Endodermal cell (in vitro differentiated cells): ENCODE data around the gene KIAA1755. TPM values are rescaled to one million over a fixed set of nuclear protein-coding genes. Genes with fewer than 3 reads are reported as not detected.
"Not testable (repeated sequence)": the region's sequence is repeated elsewhere in the genome, so short reads cannot be mapped to it uniquely, and the experiment has no call there.

ENCODE experiments used
- DNase-seq: peaks from one replicate; pipeline ENCODE4 v3.0.0-alpha.2; 2017
- H3K27ac ChIP-seq: 2 replicates; pipeline ENCODE4 v1.5.1; 2013; ENCODE audit warnings: mild to moderate bottlenecking, low read depth, low read length, moderate library complexity
- H3K27me3 ChIP-seq: 2 replicates; pipeline ENCODE4 v1.6.1; 2013; ENCODE audit warnings: mild to moderate bottlenecking, low read length, moderate library complexity; ENCODE audit not compliant: insufficient read depth, control insufficient read depth, poor library complexity, severe bottlenecking
- H3K36me3 ChIP-seq: 2 replicates; pipeline ENCODE4 v1.7.0; 2013; ENCODE audit warnings: mild to moderate bottlenecking, low read length, moderate library complexity; ENCODE audit not compliant: control insufficient read depth, insufficient read depth
- H3K4me1 ChIP-seq: one replicate; pipeline ENCODE4 v1.7.0; 2013; ENCODE audit warnings: low read length; ENCODE audit not compliant: control insufficient read depth, insufficient read depth
- H3K4me3 ChIP-seq: 2 replicates; pipeline ENCODE4 v1.5.1; 2013; ENCODE audit warnings: mild to moderate bottlenecking, low read length, moderate library complexity
- H3K9ac ChIP-seq: 2 replicates; pipeline ENCODE4 v1.6.1; 2013; ENCODE audit warnings: mild to moderate bottlenecking, low read length, moderate library complexity; ENCODE audit not compliant: poor library complexity, severe bottlenecking; ENCODE audit errors: extremely low read depth
- H3K9me3 ChIP-seq: 2 replicates; pipeline ENCODE4 v1.6.1; 2013; ENCODE audit warnings: mild to moderate bottlenecking, low read length, moderate library complexity; ENCODE audit not compliant: control insufficient read depth
- H3K27ac Mint-ChIP-seq: 2 replicates; pipeline ENCODE4 v1.8.0; 2020; ENCODE audit warnings: mixed read lengths
- H3K27me3 Mint-ChIP-seq: 2 replicates; pipeline ENCODE4 v1.8.0; 2021; ENCODE audit warnings: mild to moderate bottlenecking, mixed read lengths; ENCODE audit not compliant: insufficient read depth
- H3K36me3 Mint-ChIP-seq: 2 replicates; pipeline ENCODE4 v1.8.0; 2020; ENCODE audit warnings: low read depth, mixed read lengths
- H3K4me1 Mint-ChIP-seq: 2 replicates; pipeline ENCODE4 v1.8.0; 2020; ENCODE audit warnings: mixed read lengths
- H3K4me3 Mint-ChIP-seq: 2 replicates; pipeline ENCODE4 v1.8.0; 2020; ENCODE audit warnings: mild to moderate bottlenecking, moderate library complexity, mixed read lengths
- H3K9me3 Mint-ChIP-seq: 2 replicates; pipeline ENCODE4 v1.8.0; 2020; ENCODE audit warnings: mild to moderate bottlenecking, mixed read lengths
- CTCF ChIP-seq: fragments of 200-600 bp; sonication (generic); conservative IDR thresholded peaks from 2 replicates; pipeline ENCODE4 v1.5.0; 2021; ENCODE audit warnings: antibody characterized with exemption, mild to moderate bottlenecking
- WGBS, 2 experiments: methylation state at CpG; one replicate each; pipeline versions ENCODE4 v1.1.5 to v1.1.7; 2013; ENCODE audit warnings: missing lambda C conversion rate in 2 of 2, mixed read lengths in 1 of 2; ENCODE audit not compliant: insufficient coverage in 1 of 2, insufficient read length in 1 of 2; 5-methylcytosine and 5-hydroxymethylcytosine counted together
- total RNA-seq, 2 donors: library from RNA; stranded (reverse); fragmentation: NEBNext Ultra II Directional in 1 of 2; extraction: Animal tissue kit (Norgen Biotek cat#: 25700) in 1 of 2; gene quantifications; 2 replicates in 1 of 2; 3 replicates in 1 of 2; pipeline ENCODE4 v1.2.1, GENCODE V29; 2021

KIAA1755 gene
- total RNA-seq, 2 donors from 2014 or later: not detected

GRCh38 chr20:38283236-38283635 is 22.7 kb upstream of the KIAA1755 start:
- no peak overlapping the region for H3K9ac ChIP-seq
- no peak overlapping the region for H3K4me3 ChIP-seq
- no peak overlapping the region for H3K4me3 Mint-ChIP-seq
- H3K36me3 Mint-ChIP-seq: no peaks in the 10 kb centered on the region
- H3K36me3 ChIP-seq: no peaks in the 10 kb centered on the region
- H3K27ac ChIP-seq: no peak overlapping the region
- H3K27ac Mint-ChIP-seq: no peak overlapping the region
- H3K9me3 ChIP-seq: no peaks in the 10 kb centered on the region
- 90% methylated on average over 2 of the region's 2 CpGs; no CpG with 5 or more reads in 1 of the 2 experiments for WGBS, 2 experiments
- no peak for DNase-seq
- H3K27me3 ChIP-seq: no peaks in the 10 kb centered on the region
- no peaks in the 10 kb centered on the region for H3K4me1 ChIP-seq
- TF ChIP-seq CTCF: no peak
- peaks cover 17% of the 10 kb centered on the region for H3K9me3 Mint-ChIP-seq
- H3K4me1 Mint-ChIP-seq: no peaks in the 10 kb centered on the region
- no peaks in the 10 kb centered on the region for H3K27me3 Mint-ChIP-seq

- WGBS, 2 experiments: 84 to 85% methylated on average over 5 to 6 of the region's 6 CpGs
- H3K9me3 ChIP-seq, H3K4me3 ChIP-seq, H3K27me3 ChIP-seq, H3K27ac Mint-ChIP-seq, H3K36me3 ChIP-seq, H3K4me1 ChIP-seq, H3K36me3 Mint-ChIP-seq, H3K4me3 Mint-ChIP-seq, DNase-seq, H3K27ac ChIP-seq, H3K4me1 Mint-ChIP-seq, H3K27me3 Mint-ChIP-seq, H3K9ac ChIP-seq: not testable (repeated sequence)
- TF ChIP-seq CTCF: peak; percentile 42
- H3K9me3 Mint-ChIP-seq: peaks cover 17% of the 10 kb centered on the region
Observed at GRCh38 chr20:38281176-38281915, 20.8 kb upstream of the KIAA1755 start.

GRCh38 chr20:38278763-38279162 is 18.2 kb upstream of the KIAA1755 start:
- Mint-ChIP-seq H3K4me1 (peaks cover 2% of the 10 kb centered on the region), H3K9me3 (peaks cover 15% of the 10 kb centered on the region), H3K27ac (no peak overlapping the region), H3K36me3 (no peaks in the 10 kb centered on the region), H3K4me3 (no peak overlapping the region), H3K27me3 (no peaks in the 10 kb centered on the region)
- no peak for DNase-seq
- H3K4me3 ChIP-seq: no peak overlapping the region
- H3K9me3 ChIP-seq: no peaks in the 10 kb centered on the region
- H3K4me1 ChIP-seq: no peaks in the 10 kb centered on the region
- 89 to 100% methylated on average over 1 to 2 of the region's 2 CpGs for WGBS, 2 experiments
- no peaks in the 10 kb centered on the region for H3K27me3 ChIP-seq
- H3K27ac ChIP-seq: no peak overlapping the region
- no peak overlapping the region for H3K9ac ChIP-seq
- no peak for TF ChIP-seq CTCF
- H3K36me3 ChIP-seq: no peaks in the 10 kb centered on the region
